Measurements from ENCODE around the gene NID1. TPM values are rescaled to one million over a fixed set of nuclear protein-coding genes. Genes with fewer than 3 reads are reported as not detected.

The NID1 gene
- total RNA-seq, 1 experiment from 2014 or later = 0.32 TPM

DNA sequence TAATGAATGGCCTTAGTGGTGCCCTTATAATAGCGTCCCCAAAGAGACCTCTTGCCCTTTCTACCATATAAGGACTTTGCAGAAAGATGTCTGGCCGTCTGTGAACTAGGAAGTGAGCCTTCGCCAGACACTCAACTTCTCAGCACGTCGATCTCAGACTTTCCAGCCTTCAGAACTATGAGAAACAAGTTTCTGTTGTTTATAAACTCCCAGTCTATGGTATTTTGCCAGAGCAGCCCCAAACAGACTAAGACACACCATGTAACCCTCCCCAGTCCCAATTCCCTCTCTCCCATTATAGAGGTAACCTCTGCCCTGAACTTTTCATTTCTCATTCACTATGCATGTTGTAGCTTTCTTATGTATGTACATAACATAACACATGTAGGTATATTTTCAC, 55.7 kb downstream of the NID1 start:
- no TSS peak for BruUV-seq (replicated peaks)
- Histone ChIP-seq H3K27me3 (ENCODE audit: insufficient read depth, low read length) (no peaks in the 10 kb centered on the region), H3K27ac (ENCODE audit: low read depth, low read length) (no peak overlapping the region), H3K4me1 (ENCODE audit: control insufficient read depth in 1 of 2, insufficient read depth in 2 of 2, low read length in 2 of 2) (no peaks in the 10 kb centered on the region), H2AFZ (ENCODE audit: low read depth, low read length, poor library complexity, severe bottlenecking) (no peak overlapping the region), H3K4me2 (ENCODE audit: low read length) (no peak overlapping the region), H3K79me2 (ENCODE audit: insufficient read depth, low read length) (no peaks in the 10 kb centered on the region), H3K36me3 (ENCODE audit: control insufficient read depth in 1 of 2, insufficient read depth in 2 of 2, low read length in 2 of 2) (no peaks in the 10 kb centered on the region), H4K20me1 (ENCODE audit: insufficient read depth) (no peaks in the 10 kb centered on the region), H3K9me3 (ENCODE audit: control insufficient read depth in 1 of 2, insufficient read depth in 1 of 2, low read depth in 1 of 2, low read length in 2 of 2) (no peaks in the 10 kb centered on the region), H3K9ac (ENCODE audit: low read length) (no peak overlapping the region), H3K4me3 (replicated peaks in 1 of 2; ENCODE audit: low read depth in 1 of 2, low read length in 2 of 2) (no peak overlapping the region), H3K9me2 (ENCODE audit: insufficient read depth) (no peaks in the 10 kb centered on the region)
- DNase-seq (ENCODE audit: low read depth, low spot score) = no peak
- ChIA-PET RAD21 (ENCODE audit: low non-redundant PET in 1 of 2, low total read pairs in 2 of 2, uncharacterized antibody in 2 of 2, unreplicated experiment in 2 of 2) (no interaction called here), CTCF (no interaction called here), POLR2A (no interaction called here)
- no peak for ATAC-seq
- no peak for TF ChIP-seq CEBPB (IDR thresholded peaks at IDR 0.05; ENCODE audit: low read depth)
- TF ChIP-seq CBX3 (IDR thresholded peaks at IDR 0.05; ENCODE audit: low read depth) = no peak
- no peak for TF ChIP-seq ZFX (IDR thresholded peaks at IDR 0.05)
- TF ChIP-seq SRF (IDR thresholded peaks at IDR 0.05; ENCODE audit: low read depth) = no peak
- no peak for TF ChIP-seq EZH2 (IDR thresholded peaks at IDR 0.05)
- TF ChIP-seq ZNF274 (IDR thresholded peaks at IDR 0.05; ENCODE audit: low read depth, low read length) = no peak
- TF ChIP-seq TCF7L2 (IDR thresholded peaks at IDR 0.05; ENCODE audit: borderline replicate concordance, extremely low read depth, insufficient read depth, insufficient read length) = no peak
- no peak for TF ChIP-seq EZH2phosphoT487 (IDR thresholded peaks at IDR 0.05; ENCODE audit: borderline replicate concordance)
- TF ChIP-seq, protein P1, sequence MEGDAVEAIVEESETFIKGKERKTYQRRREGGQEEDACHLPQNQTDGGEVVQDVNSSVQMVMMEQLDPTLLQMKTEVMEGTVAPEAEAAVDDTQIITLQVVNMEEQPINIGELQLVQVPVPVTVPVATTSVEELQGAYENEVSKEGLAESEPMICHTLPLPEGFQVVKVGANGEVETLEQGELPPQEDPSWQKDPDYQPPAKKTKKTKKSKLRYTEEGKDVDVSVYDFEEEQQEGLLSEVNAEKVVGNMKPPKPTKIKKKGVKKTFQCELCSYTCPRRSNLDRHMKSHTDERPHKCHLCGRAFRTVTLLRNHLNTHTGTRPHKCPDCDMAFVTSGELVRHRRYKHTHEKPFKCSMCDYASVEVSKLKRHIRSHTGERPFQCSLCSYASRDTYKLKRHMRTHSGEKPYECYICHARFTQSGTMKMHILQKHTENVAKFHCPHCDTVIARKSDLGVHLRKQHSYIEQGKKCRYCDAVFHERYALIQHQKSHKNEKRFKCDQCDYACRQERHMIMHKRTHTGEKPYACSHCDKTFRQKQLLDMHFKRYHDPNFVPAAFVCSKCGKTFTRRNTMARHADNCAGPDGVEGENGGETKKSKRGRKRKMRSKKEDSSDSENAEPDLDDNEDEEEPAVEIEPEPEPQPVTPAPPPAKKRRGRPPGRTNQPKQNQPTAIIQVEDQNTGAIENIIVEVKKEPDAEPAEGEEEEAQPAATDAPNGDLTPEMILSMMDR (IDR thresholded peaks at IDR 0.05 in 2 of 3, conservative IDR thresholded peaks at IDR 0.05 in 1 of 3; ENCODE audit: borderline replicate concordance in 1 of 3, insufficient read depth in 1 of 3, low read depth in 2 of 3, low read length in 2 of 3) = no peak
- intact Hi-C loops (cut with micrococcal nuclease) = no loop called here

DNA sequence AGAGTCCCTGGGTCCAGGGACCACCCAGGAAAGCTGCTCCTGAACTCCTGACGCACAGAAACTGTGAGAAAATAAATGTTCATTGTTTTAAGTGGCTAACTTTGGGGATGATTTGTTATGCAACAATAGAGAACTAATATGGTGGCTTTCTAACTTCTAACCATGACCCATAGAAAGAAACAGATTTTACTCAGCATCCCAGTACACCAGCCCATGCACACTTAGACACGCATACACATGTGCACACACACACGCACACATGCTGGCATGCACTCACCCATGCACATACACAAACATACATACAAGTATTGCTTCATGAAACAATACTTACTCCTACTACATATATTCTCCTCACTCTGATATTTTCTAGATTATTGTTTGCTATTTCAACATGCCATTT, 57.1 kb downstream of the NID1 start:
- no peaks in the 10 kb centered on the region for H4K20me1 ChIP-seq (ENCODE audit: insufficient read depth)
- ATAC-seq (no peak), DNase-seq (ENCODE audit: low read depth, low spot score) (no peak)
- intact Hi-C loops (cut with micrococcal nuclease) = no loop called here
- ChIA-PET RAD21 (ENCODE audit: low non-redundant PET in 1 of 2, low total read pairs in 2 of 2, uncharacterized antibody in 2 of 2, unreplicated experiment in 2 of 2) (no interaction called here), CTCF (no interaction called here), POLR2A (no interaction called here)
- no peak overlapping the region for H3K4me2 ChIP-seq (ENCODE audit: low read length)
- H3K9me3 ChIP-seq (ENCODE audit: control insufficient read depth in 1 of 2, insufficient read depth in 1 of 2, low read depth in 1 of 2, low read length in 2 of 2) = no peaks in the 10 kb centered on the region
- no peak overlapping the region for H2AFZ ChIP-seq (ENCODE audit: low read depth, low read length, poor library complexity, severe bottlenecking)
- H3K27me3 ChIP-seq (ENCODE audit: insufficient read depth, low read length) = no peaks in the 10 kb centered on the region
- H3K27ac ChIP-seq (ENCODE audit: low read depth, low read length) = no peak overlapping the region
- no peaks in the 10 kb centered on the region for H3K79me2 ChIP-seq (ENCODE audit: insufficient read depth, low read length)
- no TSS peak for BruUV-seq (replicated peaks)
- no peak overlapping the region for H3K9ac ChIP-seq (ENCODE audit: low read length)
- H3K4me3 ChIP-seq (replicated peaks in 1 of 2; ENCODE audit: low read depth in 1 of 2, low read length in 2 of 2) = no peak overlapping the region
- H3K36me3 ChIP-seq (ENCODE audit: control insufficient read depth in 1 of 2, insufficient read depth in 2 of 2, low read length in 2 of 2) = no peaks in the 10 kb centered on the region
- H3K4me1 ChIP-seq (ENCODE audit: control insufficient read depth in 1 of 2, insufficient read depth in 2 of 2, low read length in 2 of 2) = no peaks in the 10 kb centered on the region
- no peaks in the 10 kb centered on the region for H3K9me2 ChIP-seq (ENCODE audit: insufficient read depth)
- no peak for TF ChIP-seq EZH2phosphoT487 (IDR thresholded peaks at IDR 0.05; ENCODE audit: borderline replicate concordance)
- TF ChIP-seq, protein P2, sequence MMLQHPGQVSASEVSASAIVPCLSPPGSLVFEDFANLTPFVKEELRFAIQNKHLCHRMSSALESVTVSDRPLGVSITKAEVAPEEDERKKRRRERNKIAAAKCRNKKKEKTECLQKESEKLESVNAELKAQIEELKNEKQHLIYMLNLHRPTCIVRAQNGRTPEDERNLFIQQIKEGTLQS (IDR thresholded peaks at IDR 0.05) = no peak
- no peak for TF ChIP-seq ZFX (IDR thresholded peaks at IDR 0.05)
- TF ChIP-seq, protein P3, sequence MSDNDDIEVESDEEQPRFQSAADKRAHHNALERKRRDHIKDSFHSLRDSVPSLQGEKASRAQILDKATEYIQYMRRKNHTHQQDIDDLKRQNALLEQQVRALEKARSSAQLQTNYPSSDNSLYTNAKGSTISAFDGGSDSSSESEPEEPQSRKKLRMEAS (IDR thresholded peaks at IDR 0.05) = no peak
- TF ChIP-seq SP1 (IDR thresholded peaks at IDR 0.05; ENCODE audit: low read depth) = no peak
- no peak for TF ChIP-seq RAD21 (IDR thresholded peaks at IDR 0.05; ENCODE audit: low read depth)
- no peak for TF ChIP-seq EGR1 (IDR thresholded peaks at IDR 0.05; ENCODE audit: low read depth)
- TF ChIP-seq, protein P4, sequence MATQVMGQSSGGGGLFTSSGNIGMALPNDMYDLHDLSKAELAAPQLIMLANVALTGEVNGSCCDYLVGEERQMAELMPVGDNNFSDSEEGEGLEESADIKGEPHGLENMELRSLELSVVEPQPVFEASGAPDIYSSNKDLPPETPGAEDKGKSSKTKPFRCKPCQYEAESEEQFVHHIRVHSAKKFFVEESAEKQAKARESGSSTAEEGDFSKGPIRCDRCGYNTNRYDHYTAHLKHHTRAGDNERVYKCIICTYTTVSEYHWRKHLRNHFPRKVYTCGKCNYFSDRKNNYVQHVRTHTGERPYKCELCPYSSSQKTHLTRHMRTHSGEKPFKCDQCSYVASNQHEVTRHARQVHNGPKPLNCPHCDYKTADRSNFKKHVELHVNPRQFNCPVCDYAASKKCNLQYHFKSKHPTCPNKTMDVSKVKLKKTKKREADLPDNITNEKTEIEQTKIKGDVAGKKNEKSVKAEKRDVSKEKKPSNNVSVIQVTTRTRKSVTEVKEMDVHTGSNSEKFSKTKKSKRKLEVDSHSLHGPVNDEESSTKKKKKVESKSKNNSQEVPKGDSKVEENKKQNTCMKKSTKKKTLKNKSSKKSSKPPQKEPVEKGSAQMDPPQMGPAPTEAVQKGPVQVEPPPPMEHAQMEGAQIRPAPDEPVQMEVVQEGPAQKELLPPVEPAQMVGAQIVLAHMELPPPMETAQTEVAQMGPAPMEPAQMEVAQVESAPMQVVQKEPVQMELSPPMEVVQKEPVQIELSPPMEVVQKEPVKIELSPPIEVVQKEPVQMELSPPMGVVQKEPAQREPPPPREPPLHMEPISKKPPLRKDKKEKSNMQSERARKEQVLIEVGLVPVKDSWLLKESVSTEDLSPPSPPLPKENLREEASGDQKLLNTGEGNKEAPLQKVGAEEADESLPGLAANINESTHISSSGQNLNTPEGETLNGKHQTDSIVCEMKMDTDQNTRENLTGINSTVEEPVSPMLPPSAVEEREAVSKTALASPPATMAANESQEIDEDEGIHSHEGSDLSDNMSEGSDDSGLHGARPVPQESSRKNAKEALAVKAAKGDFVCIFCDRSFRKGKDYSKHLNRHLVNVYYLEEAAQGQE (IDR thresholded peaks at IDR 0.05; ENCODE audit: low read depth) = no peak
- no peak for TF ChIP-seq POLR2A (IDR thresholded peaks at IDR 0.05; ENCODE audit: borderline replicate concordance, extremely low read depth, insufficient read depth, insufficient read length)
- no peak for TF ChIP-seq EZH2 (IDR thresholded peaks at IDR 0.05)
- no peak for TF ChIP-seq YY1 (IDR thresholded peaks at IDR 0.05; ENCODE audit: extremely low read depth, insufficient replicate concordance, low read depth, low read length)
- no peak for TF ChIP-seq SIN3A (IDR thresholded peaks at IDR 0.05; ENCODE audit: low read depth)

Data from HCT116 (cell line).